Transverse colon (tissue), 3 donors: ENCODE results near the gene MRPS10.

Source experiments
- CTCF ChIP-seq, 5 experiments: fragments of 200-600 bp in 3 of 5; fragments of 450-650 bp in 2 of 5; sonication (generic) in 3 of 5; IDR thresholded peaks; 1 replicate in 2 of 5; 2 replicates in 3 of 5; pipeline ENCODE4 v1.5.1; 2016 to 2017; ENCODE audit warnings: antibody characterized with exemption in 5 of 5, inconsistent platforms in 3 of 5, mild to moderate bottlenecking in 2 of 5, moderate library complexity in 1 of 5
- POLR2A ChIP-seq: fragments of 450-650 bp; IDR thresholded peaks from one replicate; pipeline ENCODE4 v1.6.1; 2016; ENCODE audit warnings: antibody characterized with exemption, mild to moderate bottlenecking, moderate library complexity

- TF ChIP-seq POLR2A, result no peak
- TF ChIP-seq CTCF (IDR thresholded peaks at IDR 0.05), result no peak
These were observed 39.9 kb downstream of the MRPS10 start for GRCh38 chr6:42177514-42178364.
